NOMO-1 treated with DMSO at 0.1 percent for 48 hours (cell line): ENCODE results near the gene HEBP1.
A peak's percentile ranks its signal among the peaks of the same experiment; 100 is the strongest.
"Not testable (repeated sequence)": the region's sequence is repeated elsewhere in the genome, so short reads cannot be mapped to it uniquely, and the experiment has no call there.

Experiments
- DNase-seq: peaks from one replicate; lab custom pipeline; 2025; ENCODE audit not compliant: unreplicated experiment; lab: John Stamatoyannopoulos, UW

Gene HEBP1

GRCh38 chr12:12999959-13000615 is at the start of gene HEBP1:
Gene HEBP1 (minus strand): TSS chr12:13000265. CDS start chr12:13000114, 151 bp downstream.
- DNase-seq: peak; percentile 79

- no peak for DNase-seq
Observed at GRCh38 chr12:13049816-13050215, 49.8 kb upstream of the HEBP1 start.

- DNase-seq: no peak
Observed at GRCh38 chr12:13046964-13047363, 46.9 kb upstream of the HEBP1 start.

GRCh38 chr12:13045816-13046215 is 45.8 kb upstream of the HEBP1 start:
- DNase-seq: no peak

GRCh38 chr12:13044906-13045299 is 44.8 kb upstream of the HEBP1 start:
- no peak for DNase-seq

GRCh38 chr12:13044002-13044905 is 44.2 kb upstream of the HEBP1 start, which contains the start of gene FAM234B:
Gene FAM234B (plus strand): TSS chr12:13044381. CDS start chr12:13044404, 23 bp downstream.
- peak; percentile 49 for DNase-seq

GRCh38 chr12:13042666-13043230 is 42.7 kb upstream of the HEBP1 start:
- DNase-seq: no peak

- no peak for DNase-seq
Observed at GRCh38 chr12:13041224-13041623, 41.2 kb upstream of the HEBP1 start.

GRCh38 chr12:13039328-13039956 is 39.4 kb upstream of the HEBP1 start:
- DNase-seq: peak; percentile 15

- no peak for DNase-seq
Observed at GRCh38 chr12:13038491-13039161, 38.6 kb upstream of the HEBP1 start.

GRCh38 chr12:13036881-13037280 is 36.8 kb upstream of the HEBP1 start:
- no peak for DNase-seq

GRCh38 chr12:13035335-13035734 is 35.3 kb upstream of the HEBP1 start:
- not testable (repeated sequence) for DNase-seq

- DNase-seq: no peak
Observed at GRCh38 chr12:13033476-13033875, 33.4 kb upstream of the HEBP1 start.

- DNase-seq: no peak
Observed at GRCh38 chr12:13032164-13032563, 32.1 kb upstream of the HEBP1 start.

GRCh38 chr12:13030541-13031291 is 30.7 kb upstream of the HEBP1 start:
- no peak for DNase-seq

- DNase-seq: no peak
Observed at GRCh38 chr12:13028825-13029570, 28.9 kb upstream of the HEBP1 start.

- no peak for DNase-seq
Observed at GRCh38 chr12:13027508-13027907, 27.4 kb upstream of the HEBP1 start.

- no peak for DNase-seq
Observed at GRCh38 chr12:13027032-13027431, 27.0 kb upstream of the HEBP1 start.

GRCh38 chr12:13026286-13026685 is 26.2 kb upstream of the HEBP1 start:
- DNase-seq: no peak
